ENCODE data around the gene LSS. TPM values are rescaled to one million over a fixed set of nuclear protein-coding genes. Genes with fewer than 3 reads are reported as not detected.
"Not testable (repeated sequence)": the region's sequence is repeated elsewhere in the genome, so short reads cannot be mapped to it uniquely, and the experiment has no call there.

LSS gene
- total and polyA plus RNA-seq, 5 donors = 34.1 to 91.9 (median 77.6) TPM

DNA sequence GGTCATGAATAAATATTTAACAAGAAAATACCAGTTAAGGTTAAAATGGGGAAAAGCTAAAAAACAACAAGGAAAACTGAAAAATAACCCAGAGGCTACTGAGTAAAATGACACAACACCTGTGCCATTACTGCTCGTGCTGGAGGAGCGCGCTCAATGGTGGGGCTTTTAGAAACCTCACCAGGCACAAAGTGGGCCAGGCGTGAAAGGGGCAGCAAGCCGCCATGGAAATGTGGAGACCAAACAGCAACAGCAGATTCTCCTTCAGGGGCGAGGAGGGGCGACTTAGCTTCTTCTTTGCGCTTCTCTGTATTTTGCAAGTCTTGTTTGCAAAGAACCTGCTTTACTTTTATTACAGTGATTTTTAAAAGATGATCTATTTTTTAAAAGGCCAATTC lies 25.4 kb downstream of the LSS start:
- Histone ChIP-seq H3K4me3 (ENCODE audit: low read length) (no peak overlapping the region), H3K4me1 (ENCODE audit: control insufficient read depth, insufficient read depth, low read length) (no peaks in the 10 kb centered on the region), H3K9me3 (ENCODE audit: control insufficient read depth, low read length) (no peaks in the 10 kb centered on the region), H3K27ac (ENCODE audit: low read length) (no peak overlapping the region), H3K27me3 (ENCODE audit: control insufficient read depth, insufficient read depth) (no peaks in the 10 kb centered on the region)
- WGBS = 97% methylated on average over 8 of the region's 8 CpGs
- intact Hi-C loops (cut with DNase I) = no loop called here
- no peak for DNase-seq
- no peak for ATAC-seq

GRCh38 chr21:46202592-46203202 lies 25.9 kb downstream of the LSS start:
- 76% methylated on average over 6 of the region's 6 CpGs for WGBS
- DNase-seq = no peak
- intact Hi-C loops (cut with DNase I) = no loop called here
- Histone ChIP-seq H3K27me3 (ENCODE audit: control insufficient read depth, insufficient read depth) (no peaks in the 10 kb centered on the region), H3K27ac (ENCODE audit: low read length) (no peak overlapping the region), H3K9me3 (ENCODE audit: control insufficient read depth, low read length) (no peaks in the 10 kb centered on the region), H3K4me3 (ENCODE audit: low read length) (no peak overlapping the region), H3K4me1 (ENCODE audit: control insufficient read depth, insufficient read depth, low read length) (no peaks in the 10 kb centered on the region)
- peak in 1 of 2 donors; percentile 56 for ATAC-seq

GRCh38 chr21:46200877-46201803 lies 27.4 kb downstream of the LSS start:
- ATAC-seq; intact Hi-C loops (cut with DNase I); H3K4me3 ChIP-seq (ENCODE audit: low read length); DNase-seq; H3K27ac ChIP-seq (ENCODE audit: low read length); H3K27me3 ChIP-seq (ENCODE audit: control insufficient read depth, insufficient read depth); H3K9me3 ChIP-seq (ENCODE audit: control insufficient read depth, low read length); H3K4me1 ChIP-seq (ENCODE audit: control insufficient read depth, insufficient read depth, low read length): not testable (repeated sequence)
- 92% methylated on average over 3 of the region's 8 CpGs for WGBS

DNA sequence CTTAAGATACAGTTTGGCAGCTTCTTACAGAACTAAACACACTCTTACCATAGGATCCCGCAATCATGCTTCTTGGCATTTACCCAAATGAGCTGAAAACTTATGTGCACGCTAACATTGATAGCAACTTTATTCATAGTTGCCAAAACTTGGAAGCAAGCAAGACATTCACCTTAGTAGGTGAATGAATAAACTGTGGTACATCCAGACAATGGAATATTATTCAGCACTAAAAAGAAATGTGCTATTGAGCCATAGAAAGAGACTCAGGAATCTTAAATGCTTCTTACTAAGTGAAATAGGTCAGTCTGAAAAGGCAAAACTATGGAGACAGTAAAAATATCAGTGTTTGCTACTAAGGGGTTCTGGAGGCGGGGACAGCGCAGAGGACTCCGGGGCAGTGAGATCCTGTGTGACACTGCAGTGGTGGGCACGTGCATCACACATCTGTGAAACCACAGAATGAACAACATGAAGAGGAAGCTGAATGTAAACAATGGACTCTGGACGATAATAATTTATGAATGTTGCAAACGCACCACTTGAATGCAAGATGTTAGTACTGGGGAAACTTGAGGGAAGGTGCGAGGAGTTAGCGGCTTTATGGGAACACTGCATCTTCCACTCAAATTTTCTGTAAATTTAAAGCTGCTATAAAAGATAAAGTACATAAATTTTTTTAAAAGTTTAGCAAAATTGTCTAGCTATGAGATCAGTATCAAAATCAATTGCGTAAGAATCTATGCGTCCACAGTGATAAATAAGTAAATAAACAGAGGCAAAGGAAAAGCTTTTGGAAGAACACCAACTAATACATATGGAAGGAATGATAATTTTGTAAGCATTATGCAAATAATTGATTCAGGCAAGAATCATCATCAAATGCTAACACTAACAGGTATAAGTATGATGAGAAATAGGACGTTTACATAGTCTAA lies 28.9 kb downstream of the LSS start:
- 80% methylated on average over 13 of the region's 13 CpGs for WGBS
- intact Hi-C loops (cut with DNase I) = no loop called here
- no peaks in the 10 kb centered on the region for H3K4me1 ChIP-seq (ENCODE audit: control insufficient read depth, insufficient read depth, low read length)

GRCh38 chr21:46196733-46197132 lies 31.8 kb downstream of the LSS start:
- no peaks in the 10 kb centered on the region for H3K4me1 ChIP-seq (ENCODE audit: control insufficient read depth, insufficient read depth, low read length)
- ATAC-seq = no peak
- H3K4me3 ChIP-seq (ENCODE audit: low read length) = no peak overlapping the region
- no peaks in the 10 kb centered on the region for H3K9me3 ChIP-seq (ENCODE audit: control insufficient read depth, low read length)
- no peaks in the 10 kb centered on the region for H3K27me3 ChIP-seq (ENCODE audit: control insufficient read depth, insufficient read depth)
- 90% methylated on average over 20 of the region's 20 CpGs for WGBS
- peak in 1 of 3 donors; percentile 38 for DNase-seq
- intact Hi-C loops (cut with DNase I) = no loop called here
- H3K27ac ChIP-seq (ENCODE audit: low read length) = no peak overlapping the region

More for the DNA sequence above, 28.9 kb downstream of the LSS start:
- Histone ChIP-seq H3K9me3 (ENCODE audit: control insufficient read depth, low read length) (no peaks in the 10 kb centered on the region), H3K4me3 (ENCODE audit: low read length) (no peak overlapping the region), H3K27me3 (ENCODE audit: control insufficient read depth, insufficient read depth) (no peaks in the 10 kb centered on the region), H3K27ac (ENCODE audit: low read length) (no peak overlapping the region)
- no peak for ATAC-seq
- no peak for DNase-seq

- Histone ChIP-seq H3K4me1 (ENCODE audit: control insufficient read depth, insufficient read depth, low read length) (no peaks in the 10 kb centered on the region), H3K4me3 (ENCODE audit: low read length) (no peak overlapping the region), H3K27me3 (ENCODE audit: control insufficient read depth, insufficient read depth) (no peaks in the 10 kb centered on the region), H3K9me3 (ENCODE audit: control insufficient read depth, low read length) (no peaks in the 10 kb centered on the region), H3K27ac (ENCODE audit: low read length) (no peak overlapping the region)
- DNase-seq (peak in 1 of 3 donors; percentile 41), ATAC-seq (no peak)
- intact Hi-C loops (cut with DNase I) = no loop called here
- WGBS = 93% methylated on average over 20 of the region's 20 CpGs
These were observed 32.9 kb downstream of the LSS start for GRCh38 chr21:46195595-46196195.

- intact Hi-C loops (cut with DNase I) = no loop called here
- peak in 1 of 3 donors; percentile 39 for DNase-seq
- Histone ChIP-seq H3K4me3 (ENCODE audit: low read length) (no peak overlapping the region), H3K27me3 (ENCODE audit: control insufficient read depth, insufficient read depth) (no peaks in the 10 kb centered on the region), H3K27ac (ENCODE audit: low read length) (no peak overlapping the region), H3K9me3 (ENCODE audit: control insufficient read depth, low read length) (no peaks in the 10 kb centered on the region), H3K4me1 (ENCODE audit: control insufficient read depth, insufficient read depth, low read length) (peaks cover 2% of the 10 kb centered on the region)
- 94% methylated on average over 34 of the region's 34 CpGs for WGBS
- ATAC-seq = no peak
These were observed 33.9 kb downstream of the LSS start for GRCh38 chr21:46194374-46195334.

DNA sequence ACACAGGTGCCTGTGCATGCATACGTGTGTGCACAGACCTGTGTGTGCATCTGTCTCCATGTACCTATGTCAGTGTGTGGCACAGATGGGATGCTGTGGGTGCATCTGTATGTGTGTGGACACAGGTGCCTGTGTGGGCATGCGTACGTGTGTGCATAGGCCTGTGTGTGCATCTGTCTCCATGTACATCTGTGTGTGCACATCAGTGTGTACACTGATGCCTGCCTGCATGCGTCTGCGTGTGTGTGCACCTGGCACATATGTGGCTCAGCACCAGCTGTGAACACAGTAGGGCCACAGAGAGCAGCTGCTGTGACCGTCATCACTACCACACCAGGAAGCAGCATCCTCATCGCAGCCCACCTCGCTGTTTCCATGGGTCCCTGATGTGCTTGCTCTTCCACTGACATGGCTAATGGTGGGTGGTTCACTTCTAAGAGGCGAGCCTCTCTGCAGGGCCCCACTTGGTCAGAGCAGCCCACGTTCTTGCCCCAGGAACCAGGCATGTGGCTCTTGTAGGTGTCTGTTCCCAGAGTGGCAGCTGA lies 34.7 kb downstream of the LSS start:
- Histone ChIP-seq H3K4me1 (ENCODE audit: control insufficient read depth, insufficient read depth, low read length) (peaks cover 5% of the 10 kb centered on the region), H3K27ac (ENCODE audit: low read length) (no peak overlapping the region), H3K27me3 (ENCODE audit: control insufficient read depth, insufficient read depth) (no peaks in the 10 kb centered on the region), H3K4me3 (ENCODE audit: low read length) (no peak overlapping the region), H3K9me3 (ENCODE audit: control insufficient read depth, low read length) (no peaks in the 10 kb centered on the region)
- WGBS = 95% methylated on average over 10 of the region's 10 CpGs
- intact Hi-C loops (cut with DNase I) = no loop called here
- DNase-seq = peak in 1 of 3 donors; percentile 20
- no peak for ATAC-seq

GRCh38 chr21:46191686-46192575 lies 36.6 kb downstream of the LSS start:
- H3K4me1 ChIP-seq (ENCODE audit: control insufficient read depth, insufficient read depth, low read length) = peaks cover 9% of the 10 kb centered on the region
- H3K9me3 ChIP-seq (ENCODE audit: control insufficient read depth, low read length) = no peaks in the 10 kb centered on the region
- no peak overlapping the region for H3K4me3 ChIP-seq (ENCODE audit: low read length)
- intact Hi-C loops (cut with DNase I) = no loop called here
- ATAC-seq (no peak), DNase-seq (peak in 1 of 3 donors; percentile 53)
- 96% methylated on average over 20 of the region's 20 CpGs for WGBS
- no peaks in the 10 kb centered on the region for H3K27me3 ChIP-seq (ENCODE audit: control insufficient read depth, insufficient read depth)
- H3K27ac ChIP-seq (ENCODE audit: low read length) = no peak overlapping the region

Measured in right cardiac atrium (tissue), 5 donors.